ENCODE results near the gene SERPINA12. TPM values are rescaled to one million over a fixed set of nuclear protein-coding genes. Genes with fewer than 3 reads are reported as not detected.
"Not testable (repeated sequence)": the region's sequence is repeated elsewhere in the genome, so short reads cannot be mapped to it uniquely, and the experiment has no call there.

SERPINA12 gene
- total RNA-seq, 1 experiment from 2014 or later, result not detected

DNA sequence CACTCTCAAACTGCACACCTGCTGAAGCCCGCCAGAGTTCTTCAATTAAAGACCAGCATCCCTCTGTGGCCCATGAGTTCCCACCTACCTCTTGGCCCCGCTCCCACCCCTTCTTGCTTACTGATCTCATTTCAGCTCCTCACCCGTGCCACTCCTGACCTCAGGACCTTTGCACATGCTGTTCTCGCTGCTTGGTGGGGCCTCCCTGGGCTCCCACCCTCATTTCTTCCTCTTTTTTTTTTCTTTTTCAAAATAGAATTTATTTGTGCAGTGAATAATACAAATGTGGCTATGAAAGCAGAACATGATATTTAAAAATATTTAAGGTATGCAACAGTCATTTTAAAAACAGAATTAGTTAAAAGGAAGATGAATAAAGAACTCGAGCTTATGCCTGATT lies 24.8 kb downstream of the SERPINA12 start:
- no peaks in the 10 kb centered on the region for H3K36me3 ChIP-seq (ENCODE audit: insufficient read depth, low read length, poor library complexity, severe bottlenecking)
- ChIA-PET CTCF (interaction anchor here (3.0 kb wide), 1 partner anchor 51 kb away, joined by 44 read pairs; no protein-coding TSS in a partner anchor), POLR2A (ENCODE audit: low non-redundant PET) (no interaction called here)
- H3K27ac ChIP-seq (ENCODE audit: low read depth, low read length, poor library complexity, severe bottlenecking), result no peak overlapping the region
- DNase-seq (ENCODE audit: low spot score), result no peak
- no peaks in the 10 kb centered on the region for H3K9me3 ChIP-seq (ENCODE audit: low read depth, low read length, poor library complexity, severe bottlenecking)
- no peak for TF ChIP-seq CTCF (conservative IDR thresholded peaks at IDR 0.05; ENCODE audit: low read depth, low read length)
- TF ChIP-seq EZH2 (IDR thresholded peaks at IDR 0.05; ENCODE audit: borderline replicate concordance, low read depth, low read length, poor library complexity, severe bottlenecking), result no peak
- BruUV-seq (replicated peaks), result no TSS peak
- H3K4me3 ChIP-seq (ENCODE audit: low read depth, low read length, poor library complexity, severe bottlenecking), result no peak overlapping the region
- peaks cover 6% of the 10 kb centered on the region for H3K4me1 ChIP-seq (ENCODE audit: insufficient read depth, low read length, poor library complexity, severe bottlenecking)
- intact Hi-C loops (cut with micrococcal nuclease; ENCODE audit: unreplicated experiment), result no loop called here
- H3K27me3 ChIP-seq (replicated peaks; ENCODE audit: insufficient read depth, low read depth, low read length, poor library complexity), result peaks cover 4% of the 10 kb centered on the region

- DNase-seq (ENCODE audit: low spot score), result no peak
- H3K27me3 ChIP-seq (replicated peaks; ENCODE audit: insufficient read depth, low read depth, low read length, poor library complexity), result peaks cover 4% of the 10 kb centered on the region
- intact Hi-C loops (cut with micrococcal nuclease; ENCODE audit: unreplicated experiment), result no loop called here
- H3K27ac ChIP-seq (ENCODE audit: low read depth, low read length, poor library complexity, severe bottlenecking), result no peak overlapping the region
- BruUV-seq (replicated peaks), result no TSS peak
- H3K36me3 ChIP-seq (ENCODE audit: insufficient read depth, low read length, poor library complexity, severe bottlenecking), result no peaks in the 10 kb centered on the region
- TF ChIP-seq EZH2 (IDR thresholded peaks at IDR 0.05; ENCODE audit: borderline replicate concordance, low read depth, low read length, poor library complexity, severe bottlenecking), result no peak
- TF ChIP-seq CTCF (conservative IDR thresholded peaks at IDR 0.05; ENCODE audit: low read depth, low read length), result no peak
- no peaks in the 10 kb centered on the region for H3K9me3 ChIP-seq (ENCODE audit: low read depth, low read length, poor library complexity, severe bottlenecking)
- ChIA-PET CTCF (interaction anchor here (3.0 kb wide), 1 partner anchor 50 kb away, joined by 44 read pairs; no protein-coding TSS in a partner anchor), POLR2A (ENCODE audit: low non-redundant PET) (no interaction called here)
- peaks cover 6% of the 10 kb centered on the region for H3K4me1 ChIP-seq (ENCODE audit: insufficient read depth, low read length, poor library complexity, severe bottlenecking)
- H3K4me3 ChIP-seq (ENCODE audit: low read depth, low read length, poor library complexity, severe bottlenecking), result no peak overlapping the region
Measured at GRCh38 chr14:94483729-94484275, 25.5 kb downstream of the SERPINA12 start.

- peaks cover 4% of the 10 kb centered on the region for H3K27me3 ChIP-seq (replicated peaks; ENCODE audit: insufficient read depth, low read depth, low read length, poor library complexity)
- H3K36me3 ChIP-seq (ENCODE audit: insufficient read depth, low read length, poor library complexity, severe bottlenecking), result no peaks in the 10 kb centered on the region
- H3K27ac ChIP-seq (ENCODE audit: low read depth, low read length, poor library complexity, severe bottlenecking), result no peak overlapping the region
- POLR2A ChIA-PET (ENCODE audit: low non-redundant PET), result no interaction called here
- no peak for DNase-seq (ENCODE audit: low spot score)
- H3K9me3 ChIP-seq (ENCODE audit: low read depth, low read length, poor library complexity, severe bottlenecking), result peaks cover 4% of the 10 kb centered on the region
- intact Hi-C loops (cut with micrococcal nuclease; ENCODE audit: unreplicated experiment), result no loop called here
- no TSS peak for BruUV-seq (replicated peaks)
- H3K4me1 ChIP-seq (ENCODE audit: insufficient read depth, low read length, poor library complexity, severe bottlenecking), result peaks cover 6% of the 10 kb centered on the region
- TF ChIP-seq CTCF (conservative IDR thresholded peaks at IDR 0.05; ENCODE audit: low read depth, low read length) (no peak), EZH2 (IDR thresholded peaks at IDR 0.05; ENCODE audit: borderline replicate concordance, low read depth, low read length, poor library complexity, severe bottlenecking) (no peak)
- CTCF ChIA-PET, result no interaction called here
- no peak overlapping the region for H3K4me3 ChIP-seq (ENCODE audit: low read depth, low read length, poor library complexity, severe bottlenecking)
Measured at GRCh38 chr14:94483071-94483451, 26.2 kb downstream of the SERPINA12 start.

GRCh38 chr14:94482132-94483070 lies 26.9 kb downstream of the SERPINA12 start:
- H3K9me3 ChIP-seq (ENCODE audit: low read depth, low read length, poor library complexity, severe bottlenecking); H3K27me3 ChIP-seq (replicated peaks; ENCODE audit: insufficient read depth, low read depth, low read length, poor library complexity); H3K36me3 ChIP-seq (ENCODE audit: insufficient read depth, low read length, poor library complexity, severe bottlenecking); H3K27ac ChIP-seq (ENCODE audit: low read depth, low read length, poor library complexity, severe bottlenecking); BruUV-seq (replicated peaks); H3K4me3 ChIP-seq (ENCODE audit: low read depth, low read length, poor library complexity, severe bottlenecking); H3K4me1 ChIP-seq (ENCODE audit: insufficient read depth, low read length, poor library complexity, severe bottlenecking); DNase-seq (ENCODE audit: low spot score); POLR2A ChIA-PET (ENCODE audit: low non-redundant PET); CTCF ChIA-PET; intact Hi-C loops (cut with micrococcal nuclease; ENCODE audit: unreplicated experiment): not testable (repeated sequence)
